ENCODE data around the gene PROCR. TPM values are rescaled to one million over a fixed set of nuclear protein-coding genes. Genes with fewer than 3 reads are reported as not detected.

Gene PROCR
- total RNA-seq, 4 donors from 2014 or later: 18.3 to 74.7 (median 38.1) TPM

GRCh38 chr20:35215066-35215956 lies 43.4 kb downstream of the PROCR start:
- intact Hi-C loops (cut with DNase I): no loop called here
- TF ChIP-seq EP300 (IDR thresholded peaks at IDR 0.05) (no peak), CTCF (IDR thresholded peaks at IDR 0.05) (no peak), POLR2AphosphoS5 (IDR thresholded peaks at IDR 0.05) (no peak), POLR2A (IDR thresholded peaks at IDR 0.05; ENCODE audit: low read depth) (no peak)
- no peak for DNase-seq (ENCODE audit: extremely low spot score)
- Histone ChIP-seq H3K36me3 (peaks cover 8 to 24% (median 11%) of the 10 kb centered on the region in 4 donors), H3K4me1 (no peaks in the 10 kb centered on the region), H3K27ac (replicated peaks in 1 of 4) (no peak overlapping the region), H3K9me3 (no peaks in the 10 kb centered on the region), H3K27me3 (no peaks in the 10 kb centered on the region), H3K4me3 (no peak overlapping the region)
- 91% methylated on average over 12 of the region's 12 CpGs for WGBS

GRCh38 chr20:35216541-35216940 lies 44.7 kb downstream of the PROCR start:
- no peak overlapping the region for H3K27ac ChIP-seq (replicated peaks in 1 of 4)
- peaks cover 8 to 24% (median 11%) of the 10 kb centered on the region in 4 donors for H3K36me3 ChIP-seq
- no peak overlapping the region for H3K4me3 ChIP-seq
- intact Hi-C loops (cut with DNase I): no loop called here
- TF ChIP-seq CTCF (IDR thresholded peaks at IDR 0.05): no peak
- no peak for TF ChIP-seq POLR2AphosphoS5 (IDR thresholded peaks at IDR 0.05)
- TF ChIP-seq EP300 (IDR thresholded peaks at IDR 0.05): no peak
- TF ChIP-seq POLR2A (IDR thresholded peaks at IDR 0.05; ENCODE audit: low read depth): no peak
- no peaks in the 10 kb centered on the region for H3K9me3 ChIP-seq
- no peaks in the 10 kb centered on the region for H3K27me3 ChIP-seq
- 93% methylated on average over 5 of the region's 5 CpGs for WGBS
- no peaks in the 10 kb centered on the region for H3K4me1 ChIP-seq
- no peak for DNase-seq (ENCODE audit: extremely low spot score)

GRCh38 chr20:35223941-35224340 lies 52.1 kb downstream of the PROCR start:
- Histone ChIP-seq H3K27me3 (no peaks in the 10 kb centered on the region), H3K36me3 (no peaks in the 10 kb centered on the region), H3K4me3 (no peak overlapping the region), H3K27ac (replicated peaks in 1 of 4) (no peak overlapping the region), H3K9me3 (no peaks in the 10 kb centered on the region), H3K4me1 (peaks cover 12 to 16% (median 13%) of the 10 kb centered on the region in 4 donors)
- intact Hi-C loops (cut with DNase I): no loop called here
- no peak for TF ChIP-seq POLR2AphosphoS5 (IDR thresholded peaks at IDR 0.05)
- TF ChIP-seq POLR2A (IDR thresholded peaks at IDR 0.05; ENCODE audit: low read depth): no peak
- TF ChIP-seq CTCF (IDR thresholded peaks at IDR 0.05): no peak
- TF ChIP-seq EP300 (IDR thresholded peaks at IDR 0.05): no peak
- WGBS: 94% methylated on average over 5 of the region's 5 CpGs
- no peak for DNase-seq (ENCODE audit: extremely low spot score)

- DNase-seq (ENCODE audit: extremely low spot score): no peak
- H3K27me3 ChIP-seq: no peaks in the 10 kb centered on the region
- H3K36me3 ChIP-seq: no peaks in the 10 kb centered on the region
- H3K27ac ChIP-seq (replicated peaks in 1 of 4): no peak overlapping the region
- 96% methylated on average over 5 of the region's 5 CpGs for WGBS
- peaks cover 12 to 16% (median 13%) of the 10 kb centered on the region in 4 donors for H3K4me1 ChIP-seq
- intact Hi-C loops (cut with DNase I): no loop called here
- no peak overlapping the region for H3K4me3 ChIP-seq
- no peak for TF ChIP-seq POLR2A (IDR thresholded peaks at IDR 0.05; ENCODE audit: low read depth)
- TF ChIP-seq CTCF (IDR thresholded peaks at IDR 0.05): no peak
- no peak for TF ChIP-seq EP300 (IDR thresholded peaks at IDR 0.05)
- TF ChIP-seq POLR2AphosphoS5 (IDR thresholded peaks at IDR 0.05): no peak
- no peaks in the 10 kb centered on the region for H3K9me3 ChIP-seq
Measured at GRCh38 chr20:35224536-35224935, 52.7 kb downstream of the PROCR start.

All from esophagus muscularis mucosa (tissue), 4 donors.